ENCODE measurements around the gene CCDC24. TPM values are rescaled to one million over a fixed set of nuclear protein-coding genes. Genes with fewer than 3 reads are reported as not detected.
A peak's percentile ranks its signal among the peaks of the same experiment; 100 is the strongest.

The CCDC24 gene
- total and polyA plus RNA-seq, 2 of the 4 experiments (the other 2 are of a cell fraction) = 1.4 to 4.6 TPM

GRCh38 chr1:43981636-43982035 is 9.8 kb upstream of the CCDC24 start:
- Histone ChIP-seq H3K18ac (ENCODE audit: low read depth, low read length) (no peak overlapping the region), H2AK5ac (ENCODE audit: low read depth, low read length) (no peak overlapping the region), H3K9me1 (ENCODE audit: insufficient read depth, low read length) (peaks cover 42% of the 10 kb centered on the region), H3K56ac (ENCODE audit: extremely low read depth, insufficient read depth, low read length) (no peak overlapping the region), H4K5ac (ENCODE audit: low read depth, low read length) (no peak overlapping the region), H3K4me3 (ENCODE audit: insufficient read depth, low read depth, low read length) (no peak overlapping the region), H3K9ac (ENCODE audit: low read depth, low read length) (no peak overlapping the region), H2BK120ac (ENCODE audit: low read depth, low read length) (no peak overlapping the region), H3K4ac (ENCODE audit: low read depth, low read length) (no peak overlapping the region), H3K27ac (ENCODE audit: insufficient read depth, low read length) (no peak overlapping the region), H3K4me1 (ENCODE audit: control insufficient read depth, insufficient read depth, low read length) (peaks cover 24% of the 10 kb centered on the region), H3K79me1 (ENCODE audit: low read depth in 1 of 2, low read length in 2 of 2) (peaks cover 42 to 78% of the 10 kb centered on the region in 2 experiments), H3K4me2 (ENCODE audit: low read depth, low read length) (no peak overlapping the region), H4K20me1 (ENCODE audit: insufficient read depth, low read length) (peaks cover 47% of the 10 kb centered on the region), H2AFZ (replicated peaks; ENCODE audit: low read length, poor library complexity) (peak overlapping the region; percentile 17), H4K8ac (ENCODE audit: low read depth in 2 of 2, low read length in 2 of 2) (no peak overlapping the region), H3K14ac (replicated peaks; ENCODE audit: low read depth, low read length) (no peak overlapping the region), H3K9me3 (ENCODE audit: control insufficient read depth, insufficient read depth, low read length) (no peaks in the 10 kb centered on the region), H3K23ac (ENCODE audit: low read depth, low read length) (no peak overlapping the region), H3K27me3 (ENCODE audit: control insufficient read depth, insufficient read depth, low read length) (no peaks in the 10 kb centered on the region), H2BK15ac (ENCODE audit: low read depth, low read length) (no peak overlapping the region), H4K91ac (ENCODE audit: insufficient read depth, low read depth, low read length) (no peak overlapping the region), H2AK9ac (replicated peaks; ENCODE audit: low read depth, low read length, poor library complexity) (peak overlapping the region; percentile 38), H2BK20ac (ENCODE audit: low read depth, low read length) (no peak overlapping the region), H3K36me3 (ENCODE audit: control insufficient read depth, insufficient read depth, low read length) (peaks cover 50% of the 10 kb centered on the region), H2BK5ac (ENCODE audit: low read depth, low read length, poor library complexity, severe bottlenecking) (no peak overlapping the region)
- in situ Hi-C loops (cut with MboI; ENCODE audit: low sequenced_read_pairs) (no loop called here), dilution Hi-C loops (cut with HindIII; ENCODE audit: low sequenced_read_pairs, unreplicated experiment) (no loop called here), intact Hi-C loops (cut with micrococcal nuclease) (no loop called here)
- 97% methylated on average over 7 of the region's 20 CpGs; no CpG with 5 or more reads in 1 of the 2 experiments for WGBS, 2 experiments (ENCODE audit: extremely low coverage in 2 of 2, insufficient read length in 1 of 2)
- CTCF ChIA-PET = no interaction called here
- DNase-seq (no peak), ATAC-seq (ENCODE audit: low read depth) (no peak)
- BruUV-seq (replicated peaks) = no TSS peak
- TF ChIP-seq FOS (IDR thresholded peaks at IDR 0.05; ENCODE audit: low read depth, low read length) = no peak
- TF ChIP-seq CHD1 (IDR thresholded peaks at IDR 0.05; ENCODE audit: low read depth, low read length) = no peak
- no peak for TF ChIP-seq CEBPB (IDR thresholded peaks at IDR 0.05; ENCODE audit: low read depth, low read length)
- TF ChIP-seq RAD21 (IDR thresholded peaks at IDR 0.05; ENCODE audit: low read length) = no peak
- TF ChIP-seq CTCF (conservative IDR thresholded peaks at IDR 0.05; ENCODE audit: low read depth, low read length) = no peak
- no peak for TF ChIP-seq NFE2L2 (IDR thresholded peaks at IDR 0.05; ENCODE audit: low read depth, low read length)
- TF ChIP-seq BHLHE40 (IDR thresholded peaks at IDR 0.05; ENCODE audit: low read depth, low read length) = no peak
- no peak for TF ChIP-seq MAZ (IDR thresholded peaks at IDR 0.05; ENCODE audit: borderline replicate concordance, low read depth, low read length)
- TF ChIP-seq RFX5 (IDR thresholded peaks at IDR 0.05; ENCODE audit: low read depth, low read length) = no peak
- no peak for TF ChIP-seq ELK1 (IDR thresholded peaks at IDR 0.05; ENCODE audit: borderline replicate concordance, low read depth, low read length)
- no peak for TF ChIP-seq SMC3 (IDR thresholded peaks at IDR 0.05; ENCODE audit: low read depth, low read length)
- TF ChIP-seq USF2 (IDR thresholded peaks at IDR 0.05; ENCODE audit: low read depth, low read length) = no peak
- TF ChIP-seq RCOR1 (IDR thresholded peaks at IDR 0.05; ENCODE audit: insufficient replicate concordance, low read length) = no peak
- no peak for TF ChIP-seq MAFK (IDR thresholded peaks at IDR 0.05; ENCODE audit: low read depth, low read length)
- TF ChIP-seq MXI1 (IDR thresholded peaks at IDR 0.05; ENCODE audit: borderline replicate concordance, low read depth, low read length) = no peak
- no peak for TF ChIP-seq POLR2A (IDR thresholded peaks at IDR 0.05; ENCODE audit: low read depth, low read length)
- POLR2A ChIA-PET (ENCODE audit: unreplicated experiment) = no interaction called here
